Islet precursor cell (in vitro differentiated cells): ENCODE data around the gene CRTC3.
"Not testable (repeated sequence)": the region's sequence is repeated elsewhere in the genome, so short reads cannot be mapped to it uniquely, and the experiment has no call there.

Source experiments
- DNase-seq: peaks from one replicate; pipeline ENCODE4 v3.0.0-alpha.2; 2018

CRTC3 gene, protein sequence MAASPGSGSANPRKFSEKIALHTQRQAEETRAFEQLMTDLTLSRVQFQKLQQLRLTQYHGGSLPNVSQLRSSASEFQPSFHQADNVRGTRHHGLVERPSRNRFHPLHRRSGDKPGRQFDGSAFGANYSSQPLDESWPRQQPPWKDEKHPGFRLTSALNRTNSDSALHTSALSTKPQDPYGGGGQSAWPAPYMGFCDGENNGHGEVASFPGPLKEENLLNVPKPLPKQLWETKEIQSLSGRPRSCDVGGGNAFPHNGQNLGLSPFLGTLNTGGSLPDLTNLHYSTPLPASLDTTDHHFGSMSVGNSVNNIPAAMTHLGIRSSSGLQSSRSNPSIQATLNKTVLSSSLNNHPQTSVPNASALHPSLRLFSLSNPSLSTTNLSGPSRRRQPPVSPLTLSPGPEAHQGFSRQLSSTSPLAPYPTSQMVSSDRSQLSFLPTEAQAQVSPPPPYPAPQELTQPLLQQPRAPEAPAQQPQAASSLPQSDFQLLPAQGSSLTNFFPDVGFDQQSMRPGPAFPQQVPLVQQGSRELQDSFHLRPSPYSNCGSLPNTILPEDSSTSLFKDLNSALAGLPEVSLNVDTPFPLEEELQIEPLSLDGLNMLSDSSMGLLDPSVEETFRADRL

GRCh38 chr15:90529371-90530249, at the start of gene CRTC3:
Gene CRTC3, plus strand, starts transcription at chr15:90529923. Its CDS starts 149 bp downstream, at chr15:90530072.
- peak; percentile 72 for DNase-seq

DNA sequence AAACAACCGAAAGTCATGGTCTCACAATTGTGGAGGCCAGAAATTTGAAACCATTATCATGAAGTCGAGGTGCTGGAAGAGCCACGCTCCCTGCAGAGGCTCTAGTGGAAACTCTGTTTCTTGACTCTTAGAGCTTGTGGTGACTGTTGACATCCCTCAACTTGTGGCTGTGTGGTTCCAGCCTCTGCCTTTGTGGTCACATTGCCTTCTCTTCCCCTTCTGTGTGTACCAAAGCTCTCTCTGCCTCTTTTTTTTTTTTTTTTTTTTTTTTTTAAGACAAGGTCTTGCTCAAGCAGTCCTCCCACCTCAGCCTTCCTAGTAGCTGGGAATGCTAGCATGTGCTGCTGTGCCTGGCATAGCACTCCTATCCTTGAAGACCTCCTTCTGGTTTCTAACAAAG, 48.7 kb upstream of the CRTC3 start:
- DNase-seq: no peak

DNA sequence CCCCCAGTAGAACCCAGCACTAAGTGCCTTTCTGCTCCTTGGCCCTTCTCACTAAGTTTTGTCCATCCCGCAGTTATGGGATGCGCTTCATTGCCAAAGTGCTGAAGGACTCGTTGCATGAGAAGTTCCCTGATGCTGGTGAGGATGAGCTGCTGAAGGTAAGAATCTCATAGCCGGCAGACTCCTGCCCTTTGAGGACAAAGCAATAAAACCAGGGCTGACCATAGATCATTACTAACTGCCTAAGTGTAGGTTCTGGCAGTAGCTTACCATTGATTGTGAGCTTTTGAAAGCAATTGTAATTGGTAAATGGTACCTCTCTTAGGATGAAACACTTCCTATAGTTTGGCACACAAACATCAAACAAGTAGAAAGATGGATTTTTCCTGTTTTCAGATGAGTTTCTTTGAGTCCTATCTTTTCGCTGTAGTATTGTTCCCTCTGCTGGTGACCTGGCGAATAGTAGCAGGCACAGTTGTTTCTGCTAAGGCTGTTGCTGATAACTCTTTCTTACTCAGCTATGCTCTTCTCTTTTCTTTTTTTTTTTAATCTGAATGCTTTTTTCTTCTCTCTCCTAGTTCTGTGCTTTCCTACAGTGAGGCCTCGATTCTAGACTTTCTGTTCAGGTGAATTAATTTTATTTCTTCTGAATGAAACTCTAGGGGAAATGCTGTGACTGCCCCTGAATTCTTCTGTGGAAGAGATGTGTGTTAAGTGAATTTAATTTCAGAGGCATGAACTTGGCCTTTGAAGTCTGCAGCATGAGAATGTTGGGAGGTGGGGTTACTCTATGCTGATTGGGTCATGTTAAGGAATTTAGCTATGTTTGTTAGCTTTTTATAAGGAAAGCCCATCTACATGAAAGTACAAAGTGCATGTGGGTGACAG, 47.4 kb upstream of the CRTC3 start:
- peak; percentile 65 for DNase-seq

GRCh38 chr15:90483012-90483307, 46.8 kb upstream of the CRTC3 start:
- DNase-seq: no peak

GRCh38 chr15:90483637-90484036, 46.1 kb upstream of the CRTC3 start:
- DNase-seq: no peak

GRCh38 chr15:90487186-90487585, 42.5 kb upstream of the CRTC3 start:
- DNase-seq: no peak

DNA sequence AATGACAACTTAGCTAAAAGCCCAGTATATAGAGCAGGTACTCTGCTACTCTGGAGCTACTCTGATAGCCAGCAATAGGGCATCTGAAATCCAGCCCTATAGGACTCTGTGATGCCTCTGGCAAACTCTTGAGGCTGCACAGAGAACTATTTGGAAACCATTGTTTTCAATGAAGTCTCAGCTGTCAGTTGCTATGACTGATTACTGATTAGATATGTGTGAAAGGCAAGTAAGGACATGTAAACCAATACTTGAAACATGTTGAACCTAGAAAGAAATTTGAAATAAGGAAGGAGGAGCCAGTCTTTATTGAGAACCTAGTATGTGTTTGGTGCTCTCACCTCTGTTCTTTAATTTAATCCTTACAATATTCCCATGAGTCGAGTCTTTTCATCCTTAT, 40.2 kb upstream of the CRTC3 start:
- DNase-seq: no peak

DNA sequence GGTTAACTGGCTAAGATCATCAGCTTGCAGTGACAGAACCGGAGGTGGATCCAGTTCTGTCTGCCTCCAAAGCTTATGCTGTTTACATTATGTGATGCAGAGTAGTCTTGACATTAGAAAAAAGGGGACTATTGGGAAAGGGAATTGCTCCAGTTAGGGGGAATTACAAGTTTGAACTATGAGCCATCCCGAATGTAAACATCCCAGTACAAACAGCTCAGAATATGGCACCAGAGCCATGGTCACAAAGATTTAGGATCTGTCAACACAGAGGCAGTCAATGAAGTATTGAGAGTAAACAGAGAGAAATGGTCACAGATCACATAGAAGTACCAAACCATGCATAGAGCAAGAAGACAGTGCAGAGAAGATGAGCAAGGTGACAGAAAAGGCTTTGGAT, 39.8 kb upstream of the CRTC3 start:
- no peak for DNase-seq

DNA sequence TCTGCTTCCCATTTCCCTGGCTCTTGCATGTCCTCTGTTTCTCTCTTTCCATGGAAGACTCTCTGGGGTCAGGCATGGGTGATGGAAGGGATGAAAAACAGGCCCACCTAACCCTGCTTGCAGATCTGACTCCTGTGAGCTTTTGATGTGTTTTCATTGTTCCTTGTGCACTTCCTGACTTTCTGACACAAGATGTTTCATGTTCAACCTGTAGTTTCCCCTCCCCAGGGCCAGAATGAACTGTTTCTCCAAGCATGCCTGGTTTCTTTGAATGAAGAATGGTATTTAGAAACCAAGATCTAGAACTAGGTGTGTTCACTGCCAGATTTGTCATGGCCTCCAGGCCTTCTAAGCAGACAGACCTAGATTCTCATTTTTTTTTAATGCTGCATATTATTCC, 36.1 kb upstream of the CRTC3 start:
- DNase-seq: no peak

- DNase-seq: no peak
These were observed 34.7 kb upstream of the CRTC3 start for GRCh38 chr15:90495067-90495466.

GRCh38 chr15:90496791-90497190, 32.9 kb upstream of the CRTC3 start:
- DNase-seq: no peak

- no peak for DNase-seq
These were observed 32.3 kb upstream of the CRTC3 start for GRCh38 chr15:90497376-90497775.

DNA sequence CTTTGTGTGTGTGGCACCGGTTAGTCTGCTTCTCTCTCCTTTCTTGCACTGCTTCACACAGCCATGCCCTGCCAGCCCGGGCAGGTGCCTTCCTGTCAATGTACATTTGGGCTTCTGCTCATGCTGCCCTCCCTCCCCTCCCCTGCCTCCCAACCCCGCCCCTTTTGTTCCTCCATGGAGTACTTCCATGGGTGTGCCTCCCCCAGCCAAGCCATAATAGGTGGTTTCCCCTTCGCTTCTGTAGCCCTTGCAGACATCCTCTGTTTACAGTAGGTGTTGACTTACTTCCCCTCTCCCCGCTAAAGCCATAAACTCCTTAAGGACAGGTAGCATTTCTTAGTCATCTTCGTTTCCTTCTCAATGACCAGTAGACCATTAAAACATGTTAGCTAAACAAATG, 31.8 kb upstream of the CRTC3 start:
- DNase-seq: no peak

GRCh38 chr15:90500171-90500570, 29.6 kb upstream of the CRTC3 start:
- no peak for DNase-seq

DNA sequence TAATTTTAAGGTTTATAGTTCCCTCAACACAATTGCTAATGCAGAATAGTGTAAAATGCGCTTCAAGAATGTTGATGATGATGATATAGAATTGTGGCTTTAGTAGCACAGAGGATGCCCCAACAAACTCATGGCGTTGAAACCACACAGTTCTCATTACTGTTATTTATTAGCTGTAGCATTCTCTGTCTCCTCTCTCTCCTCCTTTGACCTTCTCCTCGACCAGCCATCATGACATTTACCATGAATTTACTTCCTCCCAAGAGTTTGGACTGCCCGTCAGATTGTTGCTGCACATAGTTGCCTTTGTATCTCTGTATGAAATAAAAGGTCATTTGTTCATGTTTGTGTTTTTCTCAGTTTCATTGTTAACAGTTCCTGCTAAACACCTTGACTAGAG, 27.8 kb upstream of the CRTC3 start:
- DNase-seq: no peak

GRCh38 chr15:90510781-90511180, 18.9 kb upstream of the CRTC3 start:
- not testable (repeated sequence) for DNase-seq

- DNase-seq: not testable (repeated sequence)
These were observed 18.5 kb upstream of the CRTC3 start for GRCh38 chr15:90511211-90511618.

- DNase-seq: no peak
These were observed 17.4 kb upstream of the CRTC3 start for GRCh38 chr15:90512276-90512675.

DNA sequence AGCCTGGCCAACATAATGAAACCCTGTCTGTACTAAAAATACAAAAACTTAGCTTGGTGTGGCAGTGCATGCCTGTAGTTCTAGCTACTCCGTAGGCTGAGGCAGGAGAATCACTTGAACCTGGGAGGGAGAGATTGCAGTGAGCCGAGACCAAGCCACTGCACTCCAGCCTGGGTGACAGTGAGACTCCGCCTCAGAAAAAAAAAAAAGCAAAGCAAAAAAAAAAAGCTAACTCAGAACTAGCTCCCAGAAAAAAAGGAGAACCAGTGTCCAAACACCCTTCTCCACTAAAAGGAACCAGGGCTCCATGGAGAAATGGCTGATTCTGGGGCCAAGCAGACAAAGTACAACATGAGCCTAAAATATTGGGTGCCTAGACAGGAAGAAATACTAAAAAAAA, 16.7 kb upstream of the CRTC3 start:
- no peak for DNase-seq

GRCh38 chr15:90513448-90513847, 16.3 kb upstream of the CRTC3 start:
- no peak for DNase-seq

GRCh38 chr15:90513893-90514292, 15.8 kb upstream of the CRTC3 start:
- DNase-seq: not testable (repeated sequence)

DNA sequence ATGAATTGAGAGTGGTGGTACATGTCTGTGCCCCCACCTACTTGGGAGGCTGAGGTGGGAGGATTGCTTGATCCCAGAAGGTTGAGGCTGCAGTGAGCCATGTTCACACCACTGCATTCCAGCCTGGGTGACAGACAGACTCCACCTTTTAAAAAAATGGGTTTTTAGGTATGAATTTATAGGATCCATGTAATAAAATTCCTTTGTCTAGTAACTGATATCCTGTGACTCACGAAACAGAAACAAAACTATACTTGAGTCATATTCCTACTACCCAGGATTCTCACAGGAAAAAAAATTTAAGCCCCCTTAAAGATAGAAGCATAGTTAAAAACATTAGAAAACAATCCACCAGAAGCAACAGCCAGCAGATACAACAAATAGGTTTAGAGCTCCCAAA, 10.0 kb upstream of the CRTC3 start:
- DNase-seq: no peak

DNA sequence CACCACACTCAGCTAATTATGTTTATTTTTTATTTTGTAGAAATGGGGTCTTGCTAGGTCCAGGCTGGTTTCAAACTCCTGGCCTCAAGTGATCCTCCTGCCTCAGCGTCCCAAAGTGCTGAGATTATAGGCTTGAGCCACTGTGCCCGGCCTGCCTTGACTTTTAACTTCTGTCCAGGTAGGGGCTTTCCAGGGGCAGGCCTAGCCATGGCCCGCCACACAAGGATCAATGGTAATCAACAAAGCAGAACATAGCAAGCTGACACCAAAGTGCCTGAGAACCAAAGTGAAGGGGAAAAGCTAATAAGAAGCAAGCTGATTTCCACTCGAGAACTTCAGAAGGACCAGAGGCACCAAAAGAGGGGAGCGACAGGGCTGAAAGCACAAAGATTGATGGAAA, 9.4 kb upstream of the CRTC3 start:
- DNase-seq: no peak
